Activated T-cell treated with anti-CD3 and anti-CD28 coated beads, Interleukin-2, amount 50 U/mL, for 24 hours (primary cell): ENCODE results near the gene OR5B21.

Experiments used
- DNase-seq: peaks from one replicate; pipeline ENCODE4 v3.0.0-alpha.2; 2020
- H3K27ac Mint-ChIP-seq: 2 replicates; pipeline ENCODE4 v1.8.0; 2020; ENCODE audit warnings: mild to moderate bottlenecking, mixed read lengths
- H3K27me3 Mint-ChIP-seq: 2 replicates; pipeline ENCODE4 v1.8.0; 2020; ENCODE audit warnings: mixed read lengths
- H3K36me3 Mint-ChIP-seq: 2 replicates; pipeline ENCODE4 v1.8.0; 2020; ENCODE audit warnings: low read depth, mixed read lengths
- H3K4me1 Mint-ChIP-seq: 2 replicates; pipeline ENCODE4 v1.8.0; 2020; ENCODE audit warnings: low read depth, mixed read lengths
- H3K4me3 Mint-ChIP-seq: 2 replicates; pipeline ENCODE4 v1.8.0; 2020; ENCODE audit warnings: mild to moderate bottlenecking, moderate library complexity, mixed read lengths
- H3K9me3 Mint-ChIP-seq: 2 replicates; pipeline ENCODE4 v1.8.0; 2020; ENCODE audit warnings: mixed read lengths

Gene OR5B21

GRCh38 chr11:58508005-58508404, at the start of gene OR5B21:
Gene OR5B21, minus strand, starts transcription at chr11:58508105. Its CDS starts 0 bp downstream, at chr11:58508105.
- H3K27ac Mint-ChIP-seq, result no peak within 1 kb of the TSS

DNA sequence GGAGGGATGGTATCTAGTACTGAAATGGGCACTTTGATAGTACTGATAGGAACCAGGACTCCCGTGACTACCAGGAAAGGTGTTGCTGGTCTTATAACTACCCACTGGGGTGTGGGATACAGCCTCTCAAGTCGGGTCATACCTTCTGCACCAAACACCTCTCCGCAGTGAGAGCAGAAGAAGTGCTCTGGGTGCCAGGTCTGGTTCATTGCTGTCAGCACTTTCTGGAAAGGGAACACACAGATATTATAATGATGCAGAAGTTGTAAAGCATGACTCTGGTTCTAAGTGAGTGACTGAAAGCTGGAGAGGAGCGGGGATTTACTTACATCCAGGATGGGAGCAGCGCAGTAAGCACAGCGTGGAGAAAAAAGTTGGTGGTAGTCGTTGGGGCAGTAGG, 41.7 kb upstream of the OR5B21 start:
- Mint-ChIP-seq H3K36me3 (peaks cover 100% of the 10 kb centered on the region), H3K4me1 (peaks cover 29% of the 10 kb centered on the region), H3K27ac (no peak overlapping the region), H3K4me3 (no peak overlapping the region), H3K9me3 (no peaks in the 10 kb centered on the region), H3K27me3 (no peaks in the 10 kb centered on the region)
- no peak for DNase-seq

More at GRCh38 chr11:58508005-58508404, at the start of gene OR5B21:
- no peaks in the 10 kb centered on the region for H3K9me3 Mint-ChIP-seq
- H3K4me3 Mint-ChIP-seq, result no peak within 1 kb of the TSS
- H3K4me1 Mint-ChIP-seq, result peaks cover 23% of the 10 kb centered on the region
- DNase-seq, result no peak
- H3K36me3 Mint-ChIP-seq, result peaks cover 42% of the 10 kb centered on the region
- no peaks in the 10 kb centered on the region for H3K27me3 Mint-ChIP-seq

DNA sequence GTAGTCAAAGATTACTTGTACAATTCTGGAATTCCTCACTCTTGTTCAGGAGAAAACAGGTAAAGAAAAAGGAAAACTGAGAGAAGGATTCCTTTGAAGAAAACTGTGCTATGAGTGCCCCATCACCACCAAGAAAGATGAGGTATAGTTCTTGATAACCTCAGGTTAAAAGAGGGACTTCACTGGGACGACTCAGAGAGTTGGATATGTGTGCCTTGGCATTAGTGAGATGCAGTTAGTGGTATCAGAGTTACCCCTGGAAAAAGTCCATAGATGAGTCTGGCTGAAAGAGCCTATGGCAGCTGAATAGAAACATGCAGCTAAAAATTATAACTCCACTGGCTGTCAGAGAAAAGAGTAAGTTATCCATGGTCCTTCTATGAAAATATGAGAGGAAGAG, 38.9 kb upstream of the OR5B21 start:
- H3K27me3 Mint-ChIP-seq, result no peaks in the 10 kb centered on the region
- no peaks in the 10 kb centered on the region for H3K9me3 Mint-ChIP-seq
- H3K36me3 Mint-ChIP-seq, result peaks cover 93% of the 10 kb centered on the region
- peaks cover 37% of the 10 kb centered on the region for H3K4me1 Mint-ChIP-seq
- no peak for DNase-seq
- H3K4me3 Mint-ChIP-seq, result no peak overlapping the region
- peak overlapping the region; percentile 2 for H3K27ac Mint-ChIP-seq

GRCh38 chr11:58531865-58532341, 24.0 kb upstream of the OR5B21 start:
- Mint-ChIP-seq H3K4me1 (peaks cover 63% of the 10 kb centered on the region), H3K4me3 (no peak overlapping the region), H3K36me3 (peaks cover 98% of the 10 kb centered on the region), H3K27me3 (no peaks in the 10 kb centered on the region), H3K9me3 (peaks cover 4% of the 10 kb centered on the region), H3K27ac (no peak overlapping the region)
- no peak for DNase-seq

DNA sequence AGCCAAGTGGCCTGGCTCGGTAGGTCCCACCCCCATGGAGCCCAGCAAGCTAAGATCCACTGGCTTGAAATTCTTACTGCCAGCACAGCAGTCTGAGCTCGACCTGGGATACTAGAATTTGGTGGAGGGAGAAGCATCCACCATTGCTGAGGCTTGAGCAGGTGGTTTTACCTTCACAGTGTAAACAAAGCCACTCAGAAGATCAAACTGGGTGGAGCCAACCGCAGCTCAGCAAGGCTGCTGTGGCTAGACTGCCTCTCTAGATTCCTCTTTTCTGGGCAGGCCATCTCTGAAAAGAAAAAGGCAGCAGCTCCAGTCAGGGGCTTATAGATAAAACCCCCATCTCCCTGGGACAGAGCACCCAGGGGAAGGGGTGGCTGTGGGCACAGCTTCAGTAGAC, 22.3 kb upstream of the OR5B21 start:
- Mint-ChIP-seq H3K27ac (peak overlapping the region; percentile 80), H3K36me3 (peaks cover 97% of the 10 kb centered on the region), H3K27me3 (no peaks in the 10 kb centered on the region), H3K4me1 (peaks cover 67% of the 10 kb centered on the region), H3K4me3 (no peak overlapping the region), H3K9me3 (peaks cover 4% of the 10 kb centered on the region)
- no peak for DNase-seq

DNA sequence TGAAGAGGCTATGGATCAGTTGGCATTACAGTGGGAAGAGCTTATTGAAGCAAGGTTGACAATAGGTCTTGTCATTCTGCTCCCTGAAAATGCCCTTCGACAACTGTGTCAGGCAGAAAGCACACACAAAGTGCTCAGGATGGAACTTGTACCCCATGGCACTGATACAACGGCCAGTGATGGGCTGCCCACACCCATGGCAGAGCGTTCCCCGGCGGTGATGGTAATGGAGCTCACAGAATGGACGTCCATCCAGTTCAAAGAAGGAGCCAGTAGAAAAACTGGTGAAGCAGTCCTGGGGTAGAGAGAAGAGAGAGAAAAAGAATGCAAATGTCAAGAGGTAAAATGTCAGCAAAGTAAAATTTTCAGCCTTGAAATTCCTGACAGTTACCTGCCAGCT, 19.5 kb upstream of the OR5B21 start:
- Mint-ChIP-seq H3K9me3 (no peaks in the 10 kb centered on the region), H3K36me3 (peaks cover 81% of the 10 kb centered on the region), H3K27ac (peak overlapping the region; percentile 18), H3K27me3 (no peaks in the 10 kb centered on the region), H3K4me3 (no peak overlapping the region), H3K4me1 (peaks cover 76% of the 10 kb centered on the region)
- no peak for DNase-seq

DNA sequence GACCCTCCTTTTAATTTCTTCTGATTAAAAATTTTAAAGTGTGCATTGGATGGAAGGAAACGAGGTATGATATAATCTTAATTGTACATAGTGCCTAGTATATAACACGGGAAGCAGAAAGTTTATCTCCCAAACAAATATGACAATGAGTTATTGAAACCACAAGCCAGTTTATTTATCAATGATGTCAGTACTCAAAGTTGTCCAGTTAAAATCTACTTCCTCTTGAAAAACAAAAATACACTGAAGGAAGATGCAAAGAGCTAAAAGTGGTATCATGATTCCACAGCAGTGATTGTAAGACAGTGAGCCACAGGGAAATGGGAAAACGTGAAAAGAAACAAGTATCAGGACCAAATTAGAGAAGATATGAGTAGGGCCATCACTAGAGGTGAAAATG, 18.8 kb upstream of the OR5B21 start:
- Mint-ChIP-seq H3K9me3 (no peaks in the 10 kb centered on the region), H3K4me3 (no peak overlapping the region), H3K4me1 (peaks cover 81% of the 10 kb centered on the region), H3K27ac (peak overlapping the region; percentile 97), H3K27me3 (no peaks in the 10 kb centered on the region), H3K36me3 (peaks cover 78% of the 10 kb centered on the region)
- no peak for DNase-seq

DNA sequence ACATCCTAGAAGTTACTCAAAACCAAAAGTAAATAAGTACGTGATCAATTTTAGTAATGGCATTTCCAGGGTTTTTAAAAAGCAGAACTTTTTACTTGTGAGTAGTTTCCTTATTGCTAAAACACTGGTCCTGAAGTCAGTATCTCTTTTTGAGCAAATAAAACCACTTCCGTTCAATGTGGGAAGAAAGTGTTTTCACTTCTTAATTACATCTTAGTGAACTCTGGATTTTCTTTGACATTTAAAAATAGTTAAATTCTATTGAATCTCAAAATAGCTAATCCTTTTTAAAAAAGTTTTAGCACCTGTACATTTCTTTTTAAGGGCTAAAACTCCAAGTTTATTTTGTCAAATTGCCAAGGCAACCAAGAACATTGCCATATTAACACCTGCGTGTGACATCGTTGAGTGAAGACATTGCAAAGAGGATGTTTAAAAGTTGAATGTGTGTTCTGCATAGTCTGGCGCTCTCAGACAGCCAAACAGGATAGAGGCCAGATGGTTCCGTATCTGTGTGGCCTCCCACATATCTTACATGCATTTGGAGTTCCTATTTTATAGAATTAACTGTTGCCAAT, 17.2 kb upstream of the OR5B21 start:
- Mint-ChIP-seq H3K27me3 (no peaks in the 10 kb centered on the region), H3K4me3 (peak overlapping the region; percentile 71), H3K36me3 (peaks cover 66% of the 10 kb centered on the region), H3K9me3 (no peaks in the 10 kb centered on the region), H3K27ac (peak overlapping the region; percentile 97), H3K4me1 (peaks cover 69% of the 10 kb centered on the region)
- no peak for DNase-seq

DNA sequence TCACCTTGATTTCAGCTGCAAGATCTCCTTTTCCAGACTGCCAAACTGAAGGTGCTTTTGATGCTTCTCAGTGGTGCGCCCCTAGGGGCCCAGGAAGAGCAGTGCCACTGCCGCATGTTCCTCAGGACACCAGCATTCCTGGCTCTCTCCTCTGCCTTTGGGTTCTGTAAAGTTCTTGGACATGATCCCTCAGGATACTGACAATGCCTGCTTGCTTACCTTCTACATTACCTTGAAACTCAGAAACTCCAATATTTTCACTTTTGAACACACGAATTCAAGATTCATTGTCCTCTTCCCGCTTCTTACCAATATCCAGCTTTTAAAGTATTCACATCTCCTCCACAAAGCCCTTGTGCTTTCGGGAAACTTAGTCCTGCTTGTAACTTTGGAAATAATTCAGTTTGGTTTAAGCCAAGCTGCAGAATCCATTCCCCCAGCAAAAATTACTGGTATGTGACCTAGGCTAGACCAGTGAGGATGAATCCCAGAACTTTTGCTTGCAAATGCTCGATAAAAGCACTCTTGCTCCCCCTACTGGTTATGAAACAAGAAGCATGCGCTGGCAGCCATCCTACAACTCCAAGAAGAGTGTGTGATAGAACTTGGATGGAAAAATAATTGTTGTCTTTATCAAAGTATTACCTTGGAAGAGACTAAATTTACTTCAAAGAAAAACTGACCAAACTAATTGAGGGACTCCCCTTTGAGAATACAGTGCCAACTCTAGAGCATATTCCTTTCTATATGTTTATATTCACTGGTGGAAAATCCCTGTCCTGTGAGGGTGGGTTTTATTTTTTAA, 16.5 kb upstream of the OR5B21 start:
- no peaks in the 10 kb centered on the region for H3K27me3 Mint-ChIP-seq
- peak overlapping the region; percentile 71 for H3K4me3 Mint-ChIP-seq
- peak overlapping the region; percentile 97 for H3K27ac Mint-ChIP-seq
- H3K9me3 Mint-ChIP-seq, result no peaks in the 10 kb centered on the region
- DNase-seq, result peak; percentile 56
- H3K4me1 Mint-ChIP-seq, result peaks cover 63% of the 10 kb centered on the region
- peaks cover 59% of the 10 kb centered on the region for H3K36me3 Mint-ChIP-seq

DNA sequence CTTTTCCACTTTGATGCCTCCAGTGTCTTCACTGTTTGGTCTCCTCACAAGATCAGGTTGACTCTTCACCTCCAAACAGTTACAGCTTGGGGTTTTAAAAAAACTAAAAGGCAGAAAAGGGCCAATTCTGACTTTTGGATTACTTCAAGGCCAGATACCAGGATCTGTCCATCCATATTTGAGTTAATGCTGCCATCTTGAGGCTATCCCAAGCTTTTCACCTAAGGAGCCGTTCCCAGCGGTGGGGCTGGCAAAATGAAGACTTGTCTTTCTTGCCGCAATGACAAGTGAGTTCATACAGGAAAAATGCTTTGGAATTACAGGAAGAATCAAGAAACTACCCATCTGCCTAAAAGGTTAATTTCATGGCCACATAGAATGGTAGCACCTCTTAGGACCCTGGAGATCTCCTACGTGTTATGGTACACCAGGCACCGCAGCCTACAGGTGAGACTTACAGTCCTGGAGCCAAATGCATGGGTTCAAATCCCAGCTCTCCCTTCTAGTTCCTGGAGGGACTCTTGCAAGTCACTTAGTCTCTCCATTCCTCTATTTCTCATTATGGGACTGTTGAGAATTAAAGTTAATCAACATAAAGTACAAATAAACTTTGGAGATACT, 6.0 kb upstream of the OR5B21 start:
- no peak overlapping the region for H3K27ac Mint-ChIP-seq
- DNase-seq, result no peak
- H3K4me1 Mint-ChIP-seq, result no peaks in the 10 kb centered on the region
- H3K36me3 Mint-ChIP-seq, result peaks cover 4% of the 10 kb centered on the region
- no peaks in the 10 kb centered on the region for H3K27me3 Mint-ChIP-seq
- no peaks in the 10 kb centered on the region for H3K9me3 Mint-ChIP-seq
- H3K4me3 Mint-ChIP-seq, result no peak overlapping the region

DNA sequence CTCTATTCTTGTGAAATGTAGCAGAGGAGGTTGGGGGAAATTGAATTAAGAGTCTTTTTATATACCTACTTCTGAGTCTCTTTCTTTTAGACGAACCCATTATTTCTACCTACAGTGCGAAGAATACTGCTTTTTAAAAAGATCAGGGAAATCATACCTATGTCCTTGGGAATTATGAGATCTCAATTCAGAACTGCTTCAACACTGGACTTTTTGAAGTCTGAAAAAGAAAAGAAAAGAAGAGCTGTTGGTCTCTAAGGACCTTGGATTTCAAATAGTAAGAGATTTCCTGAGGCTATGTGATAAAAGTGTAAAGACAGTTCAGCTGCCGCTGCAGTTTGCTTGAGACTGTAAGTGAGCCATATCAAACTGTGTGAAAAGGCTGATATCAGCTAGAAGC, 3.7 kb upstream of the OR5B21 start:
- H3K27ac Mint-ChIP-seq, result no peak overlapping the region
- H3K4me1 Mint-ChIP-seq, result peaks cover 8% of the 10 kb centered on the region
- H3K27me3 Mint-ChIP-seq, result no peaks in the 10 kb centered on the region
- no peaks in the 10 kb centered on the region for H3K9me3 Mint-ChIP-seq
- H3K36me3 Mint-ChIP-seq, result peaks cover 18% of the 10 kb centered on the region
- H3K4me3 Mint-ChIP-seq, result no peak overlapping the region
- no peak for DNase-seq

GRCh38 chr11:58509748-58510147, 1.8 kb upstream of the OR5B21 start:
- no peak overlapping the region for H3K4me3 Mint-ChIP-seq
- peaks cover 30% of the 10 kb centered on the region for H3K36me3 Mint-ChIP-seq
- H3K27me3 Mint-ChIP-seq, result no peaks in the 10 kb centered on the region
- no peaks in the 10 kb centered on the region for H3K9me3 Mint-ChIP-seq
- no peak overlapping the region for H3K27ac Mint-ChIP-seq
- DNase-seq, result no peak
- H3K4me1 Mint-ChIP-seq, result peaks cover 23% of the 10 kb centered on the region

GRCh38 chr11:58508814-58509213, 909 bp upstream of the OR5B21 start:
- Mint-ChIP-seq H3K27me3 (no peaks in the 10 kb centered on the region), H3K4me3 (no peak overlapping the region), H3K27ac (no peak overlapping the region), H3K4me1 (peaks cover 23% of the 10 kb centered on the region), H3K9me3 (no peaks in the 10 kb centered on the region), H3K36me3 (peaks cover 36% of the 10 kb centered on the region)
- no peak for DNase-seq

GRCh38 chr11:58507355-58507754, 550 bp downstream of the OR5B21 start:
- no peak overlapping the region for H3K27ac Mint-ChIP-seq
- peaks cover 23% of the 10 kb centered on the region for H3K4me1 Mint-ChIP-seq
- peaks cover 43% of the 10 kb centered on the region for H3K36me3 Mint-ChIP-seq
- no peaks in the 10 kb centered on the region for H3K9me3 Mint-ChIP-seq
- DNase-seq, result no peak
- no peaks in the 10 kb centered on the region for H3K27me3 Mint-ChIP-seq
- no peak overlapping the region for H3K4me3 Mint-ChIP-seq

GRCh38 chr11:58506935-58507334, 970 bp downstream of the OR5B21 start:
- Mint-ChIP-seq H3K4me3 (no peak overlapping the region), H3K27me3 (no peaks in the 10 kb centered on the region), H3K36me3 (peaks cover 43% of the 10 kb centered on the region), H3K27ac (peak overlapping the region; percentile 84), H3K9me3 (no peaks in the 10 kb centered on the region), H3K4me1 (peaks cover 23% of the 10 kb centered on the region)
- no peak for DNase-seq
